ENCODE results near the gene SBK1. TPM values are rescaled to one million over a fixed set of nuclear protein-coding genes. Genes with fewer than 3 reads are reported as not detected.

The SBK1 gene
- total and polyA plus RNA-seq, 2 experiments from 2014 or later: 4.2 to 9.7 TPM

DNA sequence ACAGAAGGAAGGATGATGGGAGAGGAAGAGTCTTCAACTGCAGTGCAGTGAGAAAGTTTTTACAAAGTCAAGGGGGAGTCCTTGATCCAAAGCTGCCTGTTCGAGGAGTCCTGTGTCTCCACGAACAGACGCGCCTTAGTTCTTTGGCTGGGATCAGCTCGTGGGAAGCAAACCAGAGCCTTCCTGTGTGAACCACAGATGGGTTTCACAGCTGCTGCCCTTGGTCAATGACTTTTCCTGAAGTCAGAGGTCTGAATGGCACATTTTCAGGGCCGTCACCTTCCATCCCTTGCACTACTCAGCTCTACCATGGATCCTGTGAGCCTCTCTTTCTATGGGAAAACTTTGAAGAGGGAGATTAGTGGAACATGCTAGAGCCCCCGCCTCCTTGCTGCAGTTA lies 4.2 kb upstream of the SBK1 start:
- TF ChIP-seq, protein P1, sequence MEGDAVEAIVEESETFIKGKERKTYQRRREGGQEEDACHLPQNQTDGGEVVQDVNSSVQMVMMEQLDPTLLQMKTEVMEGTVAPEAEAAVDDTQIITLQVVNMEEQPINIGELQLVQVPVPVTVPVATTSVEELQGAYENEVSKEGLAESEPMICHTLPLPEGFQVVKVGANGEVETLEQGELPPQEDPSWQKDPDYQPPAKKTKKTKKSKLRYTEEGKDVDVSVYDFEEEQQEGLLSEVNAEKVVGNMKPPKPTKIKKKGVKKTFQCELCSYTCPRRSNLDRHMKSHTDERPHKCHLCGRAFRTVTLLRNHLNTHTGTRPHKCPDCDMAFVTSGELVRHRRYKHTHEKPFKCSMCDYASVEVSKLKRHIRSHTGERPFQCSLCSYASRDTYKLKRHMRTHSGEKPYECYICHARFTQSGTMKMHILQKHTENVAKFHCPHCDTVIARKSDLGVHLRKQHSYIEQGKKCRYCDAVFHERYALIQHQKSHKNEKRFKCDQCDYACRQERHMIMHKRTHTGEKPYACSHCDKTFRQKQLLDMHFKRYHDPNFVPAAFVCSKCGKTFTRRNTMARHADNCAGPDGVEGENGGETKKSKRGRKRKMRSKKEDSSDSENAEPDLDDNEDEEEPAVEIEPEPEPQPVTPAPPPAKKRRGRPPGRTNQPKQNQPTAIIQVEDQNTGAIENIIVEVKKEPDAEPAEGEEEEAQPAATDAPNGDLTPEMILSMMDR (IDR thresholded peaks at IDR 0.05; ENCODE audit: poor library complexity): no peak
- TF ChIP-seq EZH2 (IDR thresholded peaks at IDR 0.05; ENCODE audit: borderline replicate concordance): no peak
- TF ChIP-seq EZH2phosphoT487 (IDR thresholded peaks at IDR 0.05; ENCODE audit: low read depth, severe bottlenecking, unreplicated experiment): no peak
- no peaks in the 10 kb centered on the region for H3K9me3 ChIP-seq (ENCODE audit: low read depth)
- H3K4me2 ChIP-seq: no peak overlapping the region
- H3K4me1 ChIP-seq (ENCODE audit: insufficient read depth): no peaks in the 10 kb centered on the region
- WGBS (ENCODE audit: low lambda C conversion rate, missing lambda C conversion rate): 90% methylated on average over 7 of the region's 7 CpGs
- no peaks in the 10 kb centered on the region for H3K27me3 ChIP-seq
- no peaks in the 10 kb centered on the region for H3K36me3 ChIP-seq (replicated peaks; ENCODE audit: insufficient read depth, low read depth)
- H3K27ac ChIP-seq: no peak overlapping the region
- no peak overlapping the region for H2AFZ ChIP-seq
- H3K79me2 ChIP-seq: peaks cover 6% of the 10 kb centered on the region
- H3K9me2 ChIP-seq (replicated peaks; ENCODE audit: insufficient read depth): no peaks in the 10 kb centered on the region
- H3K4me3 ChIP-seq: no peak overlapping the region
- DNase-seq (ENCODE audit: low spot score): no peak
- no peaks in the 10 kb centered on the region for H4K20me1 ChIP-seq (ENCODE audit: insufficient read depth, poor library complexity, severe bottlenecking)

DNA sequence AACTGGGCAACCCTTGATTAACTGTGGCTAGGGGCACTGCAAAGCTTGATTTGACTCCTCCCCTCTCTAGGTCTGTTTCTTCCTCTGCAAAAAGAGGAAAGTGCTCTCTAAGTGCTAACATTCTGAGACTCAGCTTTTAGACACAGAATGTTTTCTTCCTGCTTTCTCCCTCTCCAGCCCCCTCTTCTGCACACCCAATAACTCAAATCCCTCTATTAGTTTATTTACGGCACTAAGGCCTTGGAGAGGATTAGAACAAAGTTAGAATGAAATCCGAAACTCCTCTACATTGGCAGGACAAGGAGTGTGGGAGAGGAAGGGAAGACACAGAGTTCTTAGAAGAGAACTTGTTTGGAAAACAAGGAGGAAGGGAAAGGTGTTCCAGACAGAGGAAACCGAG lies 3.3 kb upstream of the SBK1 start:
- Histone ChIP-seq H3K4me3 (no peak overlapping the region), H3K79me2 (peaks cover 15% of the 10 kb centered on the region), H3K4me1 (ENCODE audit: insufficient read depth) (no peaks in the 10 kb centered on the region), H4K20me1 (ENCODE audit: insufficient read depth, poor library complexity, severe bottlenecking) (no peaks in the 10 kb centered on the region), H3K27ac (no peak overlapping the region), H3K4me2 (no peak overlapping the region), H2AFZ (no peak overlapping the region), H3K27me3 (no peaks in the 10 kb centered on the region), H3K36me3 (replicated peaks; ENCODE audit: insufficient read depth, low read depth) (no peaks in the 10 kb centered on the region), H3K9me3 (ENCODE audit: low read depth) (no peaks in the 10 kb centered on the region), H3K9me2 (replicated peaks; ENCODE audit: insufficient read depth) (no peaks in the 10 kb centered on the region)
- WGBS (ENCODE audit: low lambda C conversion rate, missing lambda C conversion rate): 62% methylated on average over 3 of the region's 3 CpGs
- DNase-seq (ENCODE audit: low spot score): no peak
- no peak for TF ChIP-seq EZH2phosphoT487 (IDR thresholded peaks at IDR 0.05; ENCODE audit: low read depth, severe bottlenecking, unreplicated experiment)
- TF ChIP-seq, protein P1 (IDR thresholded peaks at IDR 0.05; ENCODE audit: poor library complexity): no peak
- TF ChIP-seq EZH2 (IDR thresholded peaks at IDR 0.05; ENCODE audit: borderline replicate concordance): no peak

DNA sequence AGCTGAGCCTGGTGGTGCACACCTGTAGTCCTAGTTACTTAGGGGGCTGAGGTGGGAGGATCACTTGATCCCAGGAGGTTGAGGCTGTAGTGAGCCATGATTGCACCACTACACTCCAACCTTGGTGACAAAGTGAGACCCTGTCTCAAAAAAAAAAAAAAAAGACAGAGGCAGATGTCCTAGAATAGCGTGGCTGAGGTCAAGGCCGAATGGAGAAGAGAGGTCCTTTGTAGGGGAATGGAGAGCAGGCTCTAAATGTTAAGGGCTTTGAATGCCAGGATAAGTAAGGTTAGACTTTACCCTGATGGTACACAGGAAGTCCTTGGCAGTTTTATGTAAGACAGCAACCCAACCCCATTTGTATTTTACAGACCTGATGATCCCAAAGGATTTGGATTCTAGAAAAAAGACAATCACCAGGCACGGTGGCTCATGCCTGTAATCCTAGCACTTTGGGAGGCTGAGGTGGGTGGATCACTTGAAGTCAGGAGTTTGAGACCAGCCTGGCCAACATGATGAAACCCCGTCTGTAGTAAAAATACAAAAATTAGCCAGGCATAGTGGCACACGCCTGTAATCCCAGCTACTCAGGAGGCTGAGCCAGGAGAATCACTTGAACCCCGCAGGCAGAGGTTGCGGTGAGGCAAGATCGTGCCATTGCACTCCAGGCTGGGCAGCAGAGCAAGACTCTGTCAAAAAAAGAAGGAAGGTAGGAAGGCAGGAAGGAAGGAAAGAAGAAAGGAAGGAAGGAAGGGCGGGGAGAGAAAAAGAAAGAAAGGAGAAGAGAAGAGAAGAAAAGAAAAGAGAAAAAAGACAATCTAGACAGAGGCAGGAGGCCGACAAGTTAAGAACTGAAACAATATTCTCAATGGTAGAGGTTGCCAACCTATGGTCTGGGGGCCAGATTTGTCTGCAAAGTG lies 2.1 kb upstream of the SBK1 start:
- no peak overlapping the region for H2AFZ ChIP-seq
- no peaks in the 10 kb centered on the region for H3K36me3 ChIP-seq (replicated peaks; ENCODE audit: insufficient read depth, low read depth)
- no peak overlapping the region for H3K4me2 ChIP-seq
- H3K79me2 ChIP-seq: peaks cover 24% of the 10 kb centered on the region
- WGBS (ENCODE audit: low lambda C conversion rate, missing lambda C conversion rate): 86% methylated on average over 10 of the region's 10 CpGs
- peaks cover 2% of the 10 kb centered on the region for H4K20me1 ChIP-seq (ENCODE audit: insufficient read depth, poor library complexity, severe bottlenecking)
- H3K9me3 ChIP-seq (ENCODE audit: low read depth): no peaks in the 10 kb centered on the region
- H3K27me3 ChIP-seq: no peaks in the 10 kb centered on the region
- DNase-seq (ENCODE audit: low spot score): no peak
- no peak for TF ChIP-seq EZH2phosphoT487 (IDR thresholded peaks at IDR 0.05; ENCODE audit: low read depth, severe bottlenecking, unreplicated experiment)
- no peak for TF ChIP-seq EZH2 (IDR thresholded peaks at IDR 0.05; ENCODE audit: borderline replicate concordance)
- TF ChIP-seq, protein P1 (IDR thresholded peaks at IDR 0.05; ENCODE audit: poor library complexity): no peak
- H3K4me1 ChIP-seq (ENCODE audit: insufficient read depth): no peaks in the 10 kb centered on the region
- H3K9me2 ChIP-seq (replicated peaks; ENCODE audit: insufficient read depth): no peaks in the 10 kb centered on the region
- no peak overlapping the region for H3K27ac ChIP-seq
- no peak overlapping the region for H3K4me3 ChIP-seq
